OCI-LY7 (cell line): ENCODE data around the gene ZNF445.

Source experiments
- CTCF ChIP-seq: fragments of 200-600 bp; sonication (generic); conservative IDR thresholded peaks from 2 replicates; pipeline ENCODE4 v1.5.1; 2014; ENCODE audit warnings: mild to moderate bottlenecking, antibody characterized with exemption, low read length, moderate library complexity, mixed read lengths
- EZH2phosphoT487 ChIP-seq: fragments of 200-600 bp; sonication (generic); IDR thresholded peaks from 2 replicates; pipeline ENCODE4 v1.6.1; 2018; ENCODE audit warnings: low read depth, borderline replicate concordance, mild to moderate bottlenecking, mixed run types, antibody characterized with exemption, low read length, moderate library complexity, mixed read lengths

- TF ChIP-seq CTCF = no peak
- TF ChIP-seq EZH2phosphoT487 = no peak
These were observed 33.0 kb downstream of the ZNF445 start for GRCh38 chr3:44444437-44444836.
